Liver (tissue), 9 donors: ENCODE measurements around the gene PCSK4. TPM values are rescaled to one million over a fixed set of nuclear protein-coding genes. Genes with fewer than 3 reads are reported as not detected.

Source experiments
- DNase-seq: peaks from one replicate; pipeline ENCODE4 v3.0.0-alpha.2; 2017; ENCODE audit warnings: low spot score
- H3K27ac ChIP-seq, 2 donors: one replicate each; pipeline ENCODE4 v1.7.0; 2013; ENCODE audit warnings: inconsistent platforms in 2 of 2, low read length in 2 of 2, control low read depth in 1 of 2, low read depth in 1 of 2, mild to moderate bottlenecking in 1 of 2
- H3K27me3 ChIP-seq, 4 donors: one replicate each; pipeline versions ENCODE4 v1.6.1 to v1.7.0; 2013; ENCODE audit warnings: low read length in 3 of 4, inconsistent platforms in 1 of 4, mild to moderate bottlenecking in 1 of 4, moderate library complexity in 1 of 4; ENCODE audit not compliant: control insufficient read depth in 4 of 4, insufficient read depth in 4 of 4
- H3K36me3 ChIP-seq, 4 donors: one replicate each; pipeline versions ENCODE4 v1.6.1 to v1.7.0; 2013; ENCODE audit warnings: low read length in 3 of 4, mild to moderate bottlenecking in 3 of 4, low read depth in 1 of 4, moderate library complexity in 1 of 4; ENCODE audit not compliant: control insufficient read depth in 4 of 4, insufficient read depth in 3 of 4
- H3K4me1 ChIP-seq, 4 donors: one replicate each; pipeline versions ENCODE4 v1.6.1 to v1.7.0; 2013; ENCODE audit warnings: low read length in 3 of 4, mild to moderate bottlenecking in 3 of 4, moderate library complexity in 1 of 4; ENCODE audit not compliant: control insufficient read depth in 4 of 4, insufficient read depth in 4 of 4
- H3K4me3 ChIP-seq, 3 donors: one replicate each; pipeline versions ENCODE4 v1.6.1 to v1.7.0; 2013; ENCODE audit warnings: low read length in 3 of 3, control low read depth in 1 of 3, low read depth in 1 of 3, mild to moderate bottlenecking in 1 of 3
- H3K9ac ChIP-seq, 2 donors: one replicate each; pipeline ENCODE4 v1.7.0; 2013; ENCODE audit warnings: low read length in 2 of 2, mild to moderate bottlenecking in 2 of 2, moderate library complexity in 2 of 2, control low read depth in 1 of 2, low read depth in 1 of 2
- H3K9me3 ChIP-seq, 4 donors: one replicate each; pipeline versions ENCODE4 v1.6.1 to v1.7.0; 2013; ENCODE audit warnings: low read length in 3 of 4; ENCODE audit not compliant: control insufficient read depth in 4 of 4
- ATF3 ChIP-seq: IDR thresholded peaks from 2 replicates; pipeline ENCODE4 v1.6.1; 2016; ENCODE audit warnings: antibody characterized with exemption
- EGR1 ChIP-seq, 2 donors: IDR thresholded peaks; 2 replicates each; pipeline ENCODE4 v1.6.1; 2016 to 2018; ENCODE audit warnings: antibody characterized with exemption in 2 of 2, low read depth in 2 of 2
- FOXA1 ChIP-seq: IDR thresholded peaks from 2 replicates; pipeline ENCODE4 v1.6.1; 2016; ENCODE audit warnings: antibody characterized with exemption
- HNF4G ChIP-seq: IDR thresholded peaks from 2 replicates; pipeline ENCODE4 v1.6.1; 2016; ENCODE audit warnings: antibody characterized with exemption
- JUND ChIP-seq, 2 donors: IDR thresholded peaks; 2 replicates each; pipeline ENCODE4 v1.6.1; 2016; ENCODE audit warnings: antibody characterized with exemption in 2 of 2
- RAD21 ChIP-seq, 2 donors: IDR thresholded peaks; 2 replicates each; pipeline ENCODE4 v1.6.1; 2016; ENCODE audit warnings: antibody characterized with exemption in 2 of 2, mild to moderate bottlenecking in 2 of 2
- REST ChIP-seq: IDR thresholded peaks from 2 replicates; pipeline ENCODE4 v1.6.1; 2016; ENCODE audit warnings: antibody characterized with exemption, mild to moderate bottlenecking
- YY1 ChIP-seq: IDR thresholded peaks from 2 replicates; pipeline ENCODE4 v1.6.1; 2016; ENCODE audit warnings: antibody characterized with exemption, mild to moderate bottlenecking
- WGBS: extraction: QIAGEN DNeasy Blood & Tissue Kit; methylation state at CpG from one replicate; pipeline ENCODE4 v1.1.7; 2013; 5-methylcytosine and 5-hydroxymethylcytosine counted together
- polyA plus RNA-seq, 2 donors: library from polyadenylated mRNA; stranded (reverse) in 1 of 2; unstranded in 1 of 2; fragments of 200-250 nt in 1 of 2; fragments of >200 nt in 1 of 2; fragmentation: Nextera tagmentation in 1 of 2; extraction: Ambion mirVana in 1 of 2; gene quantifications; one replicate each; pipeline versions ENCODE4 v1.2.1 to v1.2.3, GENCODE V29; 2013 to 2015
- total RNA-seq, 2 donors: library from RNA; depleted of rRNA; stranded (reverse); fragments of >200 nt; gene quantifications; one replicate each; pipeline ENCODE4 v1.2.3, GENCODE V29; 2014
- TF ChIP-seq, protein P1 (sequence below): fragments of 150-350 bp; IDR thresholded peaks from 2 replicates; pipeline ENCODE4 v1.5.1; 2017; ENCODE audit warnings: improper control_type of control experiment, low read depth, low read length; ENCODE audit not compliant: missing input control
- donor health status: healthy.
- donor health status: healthy.
- donor health status: healthy.
- donor health status: healthy.
- donor health status: healthy.

The PCSK4 gene
- total and polyA plus RNA-seq, 4 donors: 0.60 to 2.6 (median 1.9) TPM

GRCh38 chr19:1513499-1514294, 23.5 kb upstream of the PCSK4 start:
- Histone ChIP-seq H3K4me1 (peaks cover 0 to 17% (median 7%) of the 10 kb centered on the region in 4 donors), H3K27ac (no peak overlapping the region), H3K4me3 (peak overlapping the region in 1 of 3 donors; percentile 40), H3K27me3 (peaks cover 0 to 3% (median 0%) of the 10 kb centered on the region in 4 donors), H3K9ac (no peak overlapping the region), H3K36me3 (no peaks in the 10 kb centered on the region), H3K9me3 (no peaks in the 10 kb centered on the region)
- 8% methylated on average over 52 of the region's 52 CpGs for WGBS
- DNase-seq: peak; percentile 66
- TF ChIP-seq RAD21 (IDR thresholded peaks at IDR 0.05): peak; percentile 64 to 79
- no peak for TF ChIP-seq YY1
- TF ChIP-seq JUND (IDR thresholded peaks at IDR 0.05): no peak
- TF ChIP-seq, protein P1, sequence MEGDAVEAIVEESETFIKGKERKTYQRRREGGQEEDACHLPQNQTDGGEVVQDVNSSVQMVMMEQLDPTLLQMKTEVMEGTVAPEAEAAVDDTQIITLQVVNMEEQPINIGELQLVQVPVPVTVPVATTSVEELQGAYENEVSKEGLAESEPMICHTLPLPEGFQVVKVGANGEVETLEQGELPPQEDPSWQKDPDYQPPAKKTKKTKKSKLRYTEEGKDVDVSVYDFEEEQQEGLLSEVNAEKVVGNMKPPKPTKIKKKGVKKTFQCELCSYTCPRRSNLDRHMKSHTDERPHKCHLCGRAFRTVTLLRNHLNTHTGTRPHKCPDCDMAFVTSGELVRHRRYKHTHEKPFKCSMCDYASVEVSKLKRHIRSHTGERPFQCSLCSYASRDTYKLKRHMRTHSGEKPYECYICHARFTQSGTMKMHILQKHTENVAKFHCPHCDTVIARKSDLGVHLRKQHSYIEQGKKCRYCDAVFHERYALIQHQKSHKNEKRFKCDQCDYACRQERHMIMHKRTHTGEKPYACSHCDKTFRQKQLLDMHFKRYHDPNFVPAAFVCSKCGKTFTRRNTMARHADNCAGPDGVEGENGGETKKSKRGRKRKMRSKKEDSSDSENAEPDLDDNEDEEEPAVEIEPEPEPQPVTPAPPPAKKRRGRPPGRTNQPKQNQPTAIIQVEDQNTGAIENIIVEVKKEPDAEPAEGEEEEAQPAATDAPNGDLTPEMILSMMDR: peak; percentile 67
- TF ChIP-seq REST: no peak
- TF ChIP-seq FOXA1: no peak
- TF ChIP-seq EGR1 (IDR thresholded peaks at IDR 0.05; ENCODE audit: low read depth in 2 of 2): no peak
- TF ChIP-seq HNF4G: no peak

GRCh38 chr19:1512671-1513498, 22.7 kb upstream of the PCSK4 start, which contains the start of gene ADAMTSL5:
TSS of gene ADAMTSL5 (minus strand) at chr19:1513019. CDS start at chr19:1510943, 2,076 bp downstream.
- Histone ChIP-seq H3K27me3 (peaks cover 0 to 3% (median 0%) of the 10 kb centered on the region in 4 donors), H3K4me1 (peaks cover 0 to 19% (median 9%) of the 10 kb centered on the region in 4 donors), H3K9me3 (no peaks in the 10 kb centered on the region), H3K36me3 (no peaks in the 10 kb centered on the region), H3K4me3 (peak within 1 kb of the TSS in 2 of 3 donors; percentile 37 to 40), H3K27ac (no peak within 1 kb of the TSS), H3K9ac (no peak within 1 kb of the TSS)
- peak; percentile 63 for DNase-seq
- 4% methylated on average over 78 of the region's 78 CpGs for WGBS
- TF ChIP-seq ATF3: no peak
- TF ChIP-seq, protein P1: peak; percentile 17
- peak in 1 of 2 donors; percentile 16 for TF ChIP-seq RAD21 (IDR thresholded peaks at IDR 0.05)
